ENCODE measurements around the gene SAMD14.

- TF ChIP-seq POLR2A (IDR thresholded peaks at IDR 0.05; ENCODE audit: low read length) (no peak), MYC (IDR thresholded peaks at IDR 0.05; ENCODE audit: borderline replicate concordance, low read length) (no peak), RAD21 (conservative IDR thresholded peaks at IDR 0.05 in 1 of 2, IDR thresholded peaks at IDR 0.05 in 1 of 2) (no peak), RCOR1 (IDR thresholded peaks at IDR 0.05; ENCODE audit: low read depth, low read length) (no peak), JUN (IDR thresholded peaks at IDR 0.05) (no peak), CTCF (IDR thresholded peaks at IDR 0.05) (no peak), MAFK (IDR thresholded peaks at IDR 0.05; ENCODE audit: partially characterized antibody) (no peak), USF2 (IDR thresholded peaks at IDR 0.05) (no peak), PBX3 (IDR thresholded peaks at IDR 0.05) (no peak), EP300 (IDR thresholded peaks at IDR 0.05) (no peak), ELK1 (IDR thresholded peaks at IDR 0.05; ENCODE audit: low read depth, low read length) (no peak)
Observed at GRCh38 chr17:50099003-50099402, 31.0 kb downstream of the SAMD14 start.

Data from A549 (cell line).